Right cardiac atrium (tissue), 5 donors: ENCODE results near the gene FBXO41. TPM values are rescaled to one million over a fixed set of nuclear protein-coding genes. Genes with fewer than 3 reads are reported as not detected.

Source experiments
- ATAC-seq, 2 donors: fragments of 200-7000 bp; cut with Tn5 transposase; one replicate each; pipeline versions ENCODE4 v1.8.0 to v1.9.1; 2020; ENCODE audit warnings: moderate library complexity in 2 of 2, mild to moderate bottlenecking in 1 of 2
- DNase-seq, 3 donors: peaks; one replicate each; pipeline ENCODE4 v3.0.0-alpha.2; 2020
- H3K27ac ChIP-seq: one replicate; pipeline ENCODE4 v1.5.1; 2013; ENCODE audit warnings: mild to moderate bottlenecking, low read length, control low read depth, moderate library complexity
- H3K27me3 ChIP-seq: one replicate; pipeline ENCODE4 v1.6.1; 2013; ENCODE audit not compliant: control insufficient read depth, insufficient read depth
- H3K4me1 ChIP-seq: one replicate; pipeline ENCODE4 v1.6.1; 2013; ENCODE audit warnings: low read length; ENCODE audit not compliant: control insufficient read depth, insufficient read depth
- H3K4me3 ChIP-seq: one replicate; pipeline ENCODE4 v1.5.1; 2013; ENCODE audit warnings: low read length, control low read depth
- H3K9me3 ChIP-seq: one replicate; pipeline ENCODE4 v1.6.1; 2013; ENCODE audit warnings: low read length; ENCODE audit not compliant: control insufficient read depth
- WGBS: extraction: QIAGEN DNeasy Blood & Tissue Kit; methylation state at CpG from one replicate; pipeline ENCODE4 v1.1.7; 2013; 5-methylcytosine and 5-hydroxymethylcytosine counted together
- intact Hi-C, 4 donors: fragments of 100-400 bp; cut with DNase I; formaldehyde crosslinking; loops; one replicate each; pipeline versions ENCODE4 v1.11.0 to v1.14.0; 2022 to 2023
- long read RNA-seq, 4 donors: library from polyadenylated mRNA; unstranded; transcript quantifications; one replicate each; pipeline ENCODE4 v2.0.0, GENCODE V29; 2020 to 2021
- polyA plus RNA-seq: library from polyadenylated mRNA; stranded (reverse); fragments of 200-250 nt; gene quantifications from one replicate; pipeline ENCODE4 v1.2.3, GENCODE V29; 2013
- total RNA-seq, 4 donors: library from RNA; stranded (reverse); fragmentation: NEBNext Ultra II Directional; extraction: Animal tissue kit (Norgen Biotek cat#: 25700); gene quantifications; one replicate each; pipeline ENCODE4 v1.2.1, GENCODE V29; 2021
- donor health status: healthy with polysubstance abuse.
- donor health status: DM: no; HTN: yes; CAD: no.
- donor health status: DM: no; HTN: no; CAD: no.
- donor health status: DM: no; HTN: yes; CAD: no; lungs with severe emphysema.
- donor health status: DM: yes; HTN: yes; CAD: no.

FBXO41 gene
- 1 to 10 TPM; 1.8 to 3.5 (median 2.3) TPM for total RNA-seq
- 1.8 TPM for polyA plus RNA-seq
- long read RNA-seq, donor 1, partial matches to known transcripts = 2 of 5 reads
- long read RNA-seq, donor 1, other reads (novel, unspliced or antisense) = 3 of 5 reads
- long read RNA-seq, donor 2 = 0 reads
- long read RNA-seq, donor 3 = 0 reads
- long read RNA-seq, donor 4 = 0 reads

GRCh38 chr2:73284296-73285158, at the start of gene FBXO41:
TSS of gene FBXO41 (minus strand) at chr2:73284478. CDS start at chr2:73269630, 14,848 bp downstream.
- no peaks in the 10 kb centered on the region for H3K9me3 ChIP-seq
- H3K4me1 ChIP-seq = no peaks in the 10 kb centered on the region
- WGBS = 2% methylated on average over 65 of the region's 69 CpGs
- DNase-seq (peak in 2 of 3 donors; percentile 75 to 78), ATAC-seq (peak; percentile 78 to 79)
- H3K27me3 ChIP-seq = no peaks in the 10 kb centered on the region
- intact Hi-C loops = no loop called here
- H3K27ac ChIP-seq = no peak within 1 kb of the TSS
- H3K4me3 ChIP-seq = peak within 1 kb of the TSS; percentile 79

GRCh38 chr2:73334045-73334444, 49.8 kb upstream of the FBXO41 start:
- DNase-seq = no peak
- no peak overlapping the region for H3K27ac ChIP-seq
- no peaks in the 10 kb centered on the region for H3K9me3 ChIP-seq
- H3K27me3 ChIP-seq = no peaks in the 10 kb centered on the region
- ATAC-seq = no peak
- no peak overlapping the region for H3K4me3 ChIP-seq
- H3K4me1 ChIP-seq = no peaks in the 10 kb centered on the region
- WGBS = 62% methylated on average over 2 of the region's 2 CpGs
- intact Hi-C loops = no loop called here

GRCh38 chr2:73333564-73333963, 49.3 kb upstream of the FBXO41 start:
- intact Hi-C loops = no loop called here
- Histone ChIP-seq H3K4me1 (no peaks in the 10 kb centered on the region), H3K4me3 (no peak overlapping the region), H3K27ac (no peak overlapping the region), H3K9me3 (no peaks in the 10 kb centered on the region), H3K27me3 (no peaks in the 10 kb centered on the region)
- DNase-seq (no peak), ATAC-seq (no peak)

- ATAC-seq (no peak), DNase-seq (no peak)
- intact Hi-C loops = no loop called here
- Histone ChIP-seq H3K4me3 (no peak overlapping the region), H3K27ac (no peak overlapping the region), H3K9me3 (peaks cover 2% of the 10 kb centered on the region), H3K27me3 (no peaks in the 10 kb centered on the region), H3K4me1 (no peaks in the 10 kb centered on the region)
- WGBS = 54% methylated on average over 13 of the region's 13 CpGs
These were observed 39.9 kb upstream of the FBXO41 start for GRCh38 chr2:73324126-73324725.

- Histone ChIP-seq H3K27ac (no peak overlapping the region), H3K27me3 (no peaks in the 10 kb centered on the region), H3K9me3 (peaks cover 2% of the 10 kb centered on the region), H3K4me3 (no peak overlapping the region), H3K4me1 (no peaks in the 10 kb centered on the region)
- 70% methylated on average over 5 of the region's 5 CpGs for WGBS
- ATAC-seq = no peak
- no peak for DNase-seq
- intact Hi-C loops = no loop called here
These were observed 39.3 kb upstream of the FBXO41 start for GRCh38 chr2:73323551-73323950.

- DNase-seq (no peak), ATAC-seq (no peak)
- no peaks in the 10 kb centered on the region for H3K27me3 ChIP-seq
- intact Hi-C loops = no loop called here
- H3K4me1 ChIP-seq = no peaks in the 10 kb centered on the region
- no peak overlapping the region for H3K27ac ChIP-seq
- no peaks in the 10 kb centered on the region for H3K9me3 ChIP-seq
- no peak overlapping the region for H3K4me3 ChIP-seq
- WGBS = 85% methylated on average over 2 of the region's 2 CpGs
These were observed 30.2 kb upstream of the FBXO41 start for GRCh38 chr2:73314441-73314840.

- DNase-seq (peak in 1 of 3 donors; percentile 37), ATAC-seq (no peak)
- 75% methylated on average over 9 of the region's 9 CpGs for WGBS
- H3K27me3 ChIP-seq = no peaks in the 10 kb centered on the region
- H3K9me3 ChIP-seq = no peaks in the 10 kb centered on the region
- no peak overlapping the region for H3K4me3 ChIP-seq
- no peak overlapping the region for H3K27ac ChIP-seq
- intact Hi-C loops = no loop called here
- H3K4me1 ChIP-seq = no peaks in the 10 kb centered on the region
These were observed 23.4 kb upstream of the FBXO41 start for GRCh38 chr2:73307720-73308119.

GRCh38 chr2:73301636-73302035, 17.4 kb upstream of the FBXO41 start:
- H3K4me3 ChIP-seq = no peak overlapping the region
- WGBS = 60% methylated on average over 4 of the region's 4 CpGs
- intact Hi-C loops = no loop called here
- DNase-seq (no peak), ATAC-seq (no peak)
- no peak overlapping the region for H3K27ac ChIP-seq
- H3K4me1 ChIP-seq = no peaks in the 10 kb centered on the region
- no peaks in the 10 kb centered on the region for H3K9me3 ChIP-seq
- H3K27me3 ChIP-seq = no peaks in the 10 kb centered on the region

GRCh38 chr2:73300926-73301325, 16.6 kb upstream of the FBXO41 start:
- no peak for DNase-seq
- H3K4me1 ChIP-seq = no peaks in the 10 kb centered on the region
- 64% methylated on average over 3 of the region's 3 CpGs for WGBS
- ATAC-seq = no peak
- no peaks in the 10 kb centered on the region for H3K27me3 ChIP-seq
- no peaks in the 10 kb centered on the region for H3K9me3 ChIP-seq
- no peak overlapping the region for H3K27ac ChIP-seq
- no peak overlapping the region for H3K4me3 ChIP-seq
- intact Hi-C loops = no loop called here

- H3K27me3 ChIP-seq = no peaks in the 10 kb centered on the region
- H3K4me1 ChIP-seq = no peaks in the 10 kb centered on the region
- H3K27ac ChIP-seq = no peak overlapping the region
- 59% methylated on average over 4 of the region's 4 CpGs for WGBS
- H3K4me3 ChIP-seq = no peak overlapping the region
- no peaks in the 10 kb centered on the region for H3K9me3 ChIP-seq
- intact Hi-C loops = no loop called here
- ATAC-seq (no peak), DNase-seq (no peak)
These were observed 13.3 kb upstream of the FBXO41 start for GRCh38 chr2:73297586-73297985.

- H3K4me3 ChIP-seq = no peak overlapping the region
- intact Hi-C loops = no loop called here
- no peak for ATAC-seq
- H3K4me1 ChIP-seq = no peaks in the 10 kb centered on the region
- no peaks in the 10 kb centered on the region for H3K9me3 ChIP-seq
- no peaks in the 10 kb centered on the region for H3K27me3 ChIP-seq
- no peak overlapping the region for H3K27ac ChIP-seq
- 17% methylated on average over 2 of the region's 2 CpGs for WGBS
- DNase-seq = no peak
These were observed 12.9 kb upstream of the FBXO41 start for GRCh38 chr2:73297151-73297559.
